GM12874 (cell line): ENCODE measurements around the gene DOCK10.

ENCODE experiments used
- TF ChIP-seq, protein P1 (sequence below): IDR thresholded peaks from 2 replicates; pipeline ENCODE4 v1.5.1; 2011; ENCODE audit warnings: low read depth, mild to moderate bottlenecking, control low read depth, low read length, moderate library complexity; ENCODE audit not compliant: insufficient read depth

DOCK10 gene

DNA sequence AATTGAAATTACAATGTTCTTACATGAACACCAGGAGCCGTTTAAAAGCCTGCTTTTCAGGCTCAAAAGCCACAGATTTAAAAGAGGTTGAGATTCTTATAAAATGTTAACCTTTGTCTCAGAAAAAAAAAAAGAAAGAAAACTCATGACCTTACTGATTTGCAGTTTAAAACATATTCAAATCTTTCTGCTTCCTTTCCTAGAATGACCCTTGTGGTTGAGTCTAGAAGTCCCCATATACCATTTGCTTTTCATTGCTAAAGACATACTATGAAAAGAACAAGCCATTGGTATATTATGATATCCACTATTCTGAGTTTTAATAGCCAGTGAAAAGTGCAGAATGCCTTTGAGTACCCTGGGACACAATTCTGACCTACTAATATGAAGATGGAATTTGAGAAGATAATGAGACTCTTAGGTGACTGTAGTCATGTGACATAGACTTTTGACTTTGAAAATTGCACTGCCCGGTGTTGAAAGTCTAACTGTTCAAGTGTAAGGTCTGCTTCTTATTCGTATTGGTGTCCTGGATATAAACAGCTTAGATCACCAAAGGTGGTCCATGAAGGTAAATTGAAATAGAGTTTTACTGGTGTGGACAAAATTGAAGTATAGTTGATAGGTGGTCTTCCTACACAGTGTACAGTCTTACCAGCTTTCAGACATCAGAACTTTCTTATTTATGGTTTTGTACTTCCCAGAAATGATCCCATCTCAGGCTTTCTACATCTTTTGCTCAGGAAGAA is 117.0 kb downstream of the DOCK10 start:
- TF ChIP-seq, protein P1, sequence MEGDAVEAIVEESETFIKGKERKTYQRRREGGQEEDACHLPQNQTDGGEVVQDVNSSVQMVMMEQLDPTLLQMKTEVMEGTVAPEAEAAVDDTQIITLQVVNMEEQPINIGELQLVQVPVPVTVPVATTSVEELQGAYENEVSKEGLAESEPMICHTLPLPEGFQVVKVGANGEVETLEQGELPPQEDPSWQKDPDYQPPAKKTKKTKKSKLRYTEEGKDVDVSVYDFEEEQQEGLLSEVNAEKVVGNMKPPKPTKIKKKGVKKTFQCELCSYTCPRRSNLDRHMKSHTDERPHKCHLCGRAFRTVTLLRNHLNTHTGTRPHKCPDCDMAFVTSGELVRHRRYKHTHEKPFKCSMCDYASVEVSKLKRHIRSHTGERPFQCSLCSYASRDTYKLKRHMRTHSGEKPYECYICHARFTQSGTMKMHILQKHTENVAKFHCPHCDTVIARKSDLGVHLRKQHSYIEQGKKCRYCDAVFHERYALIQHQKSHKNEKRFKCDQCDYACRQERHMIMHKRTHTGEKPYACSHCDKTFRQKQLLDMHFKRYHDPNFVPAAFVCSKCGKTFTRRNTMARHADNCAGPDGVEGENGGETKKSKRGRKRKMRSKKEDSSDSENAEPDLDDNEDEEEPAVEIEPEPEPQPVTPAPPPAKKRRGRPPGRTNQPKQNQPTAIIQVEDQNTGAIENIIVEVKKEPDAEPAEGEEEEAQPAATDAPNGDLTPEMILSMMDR, result no peak

DNA sequence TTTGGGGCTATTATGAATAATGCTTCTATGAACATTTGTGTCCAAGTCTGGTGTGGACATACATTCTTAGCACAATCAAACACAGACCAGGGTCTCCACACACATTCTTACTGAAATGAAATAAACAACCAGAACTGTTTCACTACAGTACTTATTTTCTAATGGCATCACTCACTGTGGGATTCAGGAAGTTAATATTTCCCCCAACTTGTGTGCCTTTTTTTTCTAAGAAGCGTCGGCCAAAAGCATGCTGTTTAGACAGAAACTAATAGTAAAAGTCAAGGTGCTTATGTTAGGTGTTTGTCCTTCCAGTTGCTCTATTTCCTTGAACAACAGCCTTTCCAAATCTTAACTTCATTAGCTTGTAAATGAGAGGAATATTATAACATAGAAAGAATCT is 117.6 kb downstream of the DOCK10 start:
- TF ChIP-seq, protein P1, result no peak

DNA sequence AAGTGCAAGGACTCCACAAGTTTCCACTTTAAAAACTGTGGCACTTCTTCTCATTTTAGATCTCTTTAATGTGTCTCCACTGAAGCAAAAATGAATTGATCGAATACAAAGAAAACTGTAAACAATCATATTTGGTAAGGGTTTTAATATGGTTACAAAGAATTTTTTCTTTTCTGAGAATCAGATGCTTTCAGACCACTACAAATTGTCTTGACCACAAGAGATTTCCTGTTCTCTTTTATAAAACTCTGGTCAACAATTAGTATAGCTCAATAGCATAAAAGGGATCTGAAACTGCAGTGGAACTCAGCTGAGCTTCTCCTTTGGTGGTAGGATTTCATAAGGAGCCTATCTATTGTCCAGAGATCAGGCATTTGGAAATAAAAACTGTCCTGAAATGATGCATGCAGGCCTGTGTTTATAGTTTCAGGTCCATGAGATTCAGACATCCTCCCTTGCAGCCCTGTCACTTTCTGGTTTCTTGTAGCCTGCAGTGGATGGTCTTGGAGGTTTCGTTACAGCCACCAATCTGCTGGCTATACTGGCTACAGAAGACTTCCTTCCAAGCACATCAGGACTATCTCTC is 120.0 kb downstream of the DOCK10 start:
- TF ChIP-seq, protein P1, result no peak

DNA sequence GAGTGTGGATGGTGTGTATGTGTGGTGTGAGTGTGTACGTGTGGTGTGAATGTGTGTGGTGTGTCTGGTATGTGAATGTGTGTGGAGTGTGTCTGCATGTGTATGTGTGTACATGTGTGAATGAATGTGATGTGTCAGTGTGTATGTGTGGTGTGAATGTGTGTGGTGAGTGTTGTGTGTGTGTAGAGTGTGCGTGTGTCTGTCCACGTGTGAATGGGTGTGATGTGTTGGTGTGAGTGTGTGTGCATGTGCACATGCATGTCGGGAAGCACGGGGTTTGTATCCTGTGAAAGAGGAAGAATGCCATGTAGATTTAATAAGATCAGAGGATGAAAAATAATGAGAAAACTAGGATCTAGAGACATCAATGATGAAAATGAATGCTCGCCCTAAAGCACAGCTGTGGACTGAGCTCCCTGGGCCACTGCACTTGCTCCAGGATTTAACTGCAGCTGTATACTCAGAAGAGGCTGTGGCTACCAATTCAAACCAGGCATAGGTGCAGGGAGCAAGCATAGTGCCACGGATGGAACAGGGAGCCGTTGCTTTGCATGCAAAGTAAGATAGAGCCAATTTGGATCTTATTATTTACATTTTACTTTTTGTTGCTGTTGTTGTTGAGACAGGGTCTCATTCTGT is 122.7 kb downstream of the DOCK10 start:
- TF ChIP-seq, protein P1, result no peak

DNA sequence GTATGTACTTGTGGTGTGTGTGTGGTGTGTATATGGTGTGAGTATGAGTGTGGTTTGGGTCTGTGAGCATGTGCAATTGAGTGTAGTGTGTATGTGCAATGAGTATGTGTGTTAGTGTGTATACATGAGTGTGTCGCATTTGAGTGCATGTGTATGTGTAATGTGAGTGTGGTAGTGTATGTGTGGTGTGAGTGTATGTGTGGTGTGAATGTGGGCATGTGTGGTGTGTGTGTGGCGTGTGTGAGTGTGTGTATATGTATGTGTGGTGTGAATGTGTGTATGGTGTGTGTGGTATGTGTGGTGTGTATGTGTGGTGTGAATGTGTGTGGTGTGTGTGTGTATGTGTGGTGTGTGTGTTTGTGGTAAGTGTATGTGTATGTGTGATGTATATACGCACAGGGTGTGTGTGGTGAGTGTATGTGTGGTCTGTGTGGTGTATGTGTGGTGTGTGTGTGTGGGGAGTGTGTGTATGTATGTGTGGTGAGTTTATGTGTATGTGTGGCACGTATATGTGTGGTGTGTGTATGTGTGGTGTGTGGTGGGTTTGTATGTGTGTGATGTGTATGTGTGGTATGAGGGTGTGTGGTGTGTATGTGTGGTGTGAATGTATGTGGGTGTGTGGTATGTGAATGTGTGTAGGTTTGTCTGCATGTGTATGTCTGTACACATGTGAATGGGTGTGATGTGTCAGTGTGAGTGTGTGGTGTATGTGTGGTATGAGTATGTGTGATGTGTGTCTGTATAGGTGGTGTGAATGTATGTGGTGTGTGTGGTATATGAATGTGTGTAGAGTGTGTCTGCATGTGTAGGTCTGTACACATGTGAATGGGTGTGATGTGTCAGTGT is 123.4 kb downstream of the DOCK10 start:
- TF ChIP-seq, protein P1, result no peak

DNA sequence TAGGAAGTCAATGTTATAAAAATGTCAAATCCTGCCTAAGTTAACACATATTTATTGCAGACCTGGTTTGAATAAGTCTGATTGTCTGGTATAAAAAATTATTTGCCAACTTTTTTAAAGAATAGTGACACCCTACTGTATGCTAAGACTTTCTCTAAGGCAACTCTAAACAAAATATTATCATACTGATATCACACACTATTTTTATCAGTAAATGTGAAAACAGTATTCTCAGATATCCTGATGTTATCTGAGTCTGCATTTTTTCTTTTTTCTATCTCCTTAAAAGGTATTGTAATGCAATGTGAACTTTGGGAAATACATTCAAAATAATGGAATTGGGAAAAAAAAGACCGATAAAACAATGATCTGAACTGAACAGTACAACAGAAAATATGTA is 127.1 kb downstream of the DOCK10 start:
- TF ChIP-seq, protein P1, result no peak

DNA sequence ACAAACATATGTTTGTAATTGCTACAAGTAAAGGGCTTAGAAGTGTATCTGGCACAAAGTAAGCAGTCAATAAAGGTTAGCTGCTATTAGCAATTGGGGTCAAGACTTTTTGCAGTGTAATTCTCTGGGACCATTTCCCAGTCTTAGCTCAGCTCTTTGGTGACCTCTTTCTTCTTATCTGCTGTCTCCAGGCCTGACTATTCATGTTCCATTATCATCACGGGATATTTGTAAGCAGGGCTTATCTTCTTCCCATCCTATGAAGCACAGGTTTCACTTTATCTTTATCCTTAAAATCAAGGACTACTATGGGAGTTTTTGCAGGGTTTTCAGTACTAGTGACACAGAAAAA is 131.7 kb downstream of the DOCK10 start:
- TF ChIP-seq, protein P1, result no peak
